Retinal pigment epithelial cell (primary cell): ENCODE data around the gene PPIL1.
A peak's percentile ranks its signal among the peaks of the same experiment; 100 is the strongest.

Experiments
- DNase-seq: peaks from one replicate; pipeline ENCODE4 v3.0.0-alpha.2; 2010; ENCODE audit warnings: low read depth
- H3K4me3 ChIP-seq: 2 replicates; pipeline ENCODE4 v1.5.1; 2011; ENCODE audit warnings: mild to moderate bottlenecking, low read length, control low read depth, moderate library complexity
- TF ChIP-seq, protein P1 (sequence below): conservative IDR thresholded peaks from 2 replicates; pipeline ENCODE4 v1.5.1; 2011; ENCODE audit warnings: low read depth, low read length, control low read depth, inconsistent platforms

Gene PPIL1

DNA sequence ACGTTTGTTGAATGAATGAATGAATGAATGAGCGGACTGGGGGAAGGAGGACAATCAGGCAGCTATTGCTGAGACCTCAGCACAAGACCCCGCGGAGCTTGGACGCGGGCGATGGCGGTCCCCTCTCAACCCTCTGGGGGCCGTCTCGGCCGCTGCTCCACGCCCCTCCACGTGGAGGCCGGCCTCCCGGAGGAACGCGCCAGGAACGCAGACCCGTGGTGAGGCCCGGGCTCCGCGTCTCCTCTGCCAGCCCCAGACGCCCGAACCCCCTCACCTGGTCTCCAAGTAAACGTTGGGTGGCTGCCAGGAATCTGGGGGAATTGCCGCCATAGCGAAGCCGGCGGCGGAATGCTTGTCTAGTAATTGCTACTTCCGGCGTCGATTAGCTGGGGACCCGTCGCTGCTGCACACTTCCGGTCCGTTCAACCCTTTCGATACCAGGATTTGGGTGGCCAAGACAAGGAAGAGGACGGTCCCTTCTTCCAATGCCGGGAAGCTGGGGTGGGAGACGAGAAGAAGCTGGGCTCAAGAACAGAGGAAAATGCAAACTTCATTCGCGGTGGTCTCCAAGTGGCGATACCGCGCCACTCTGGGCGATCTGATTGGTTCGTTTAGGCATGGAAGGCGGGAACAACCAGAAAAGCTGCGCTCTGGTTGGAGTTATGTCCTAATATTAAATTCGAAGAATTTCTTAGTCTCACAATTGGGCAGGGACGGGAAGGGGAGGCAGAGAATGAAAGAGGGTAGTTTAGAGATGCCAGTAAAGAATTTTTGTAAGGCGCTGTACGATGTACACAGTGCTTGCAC lies at the start of gene PPIL1:
Gene PPIL1 (minus strand): TSS at position 361 of the 807 bp plus-strand sequence. CDS start 31 bp downstream, at position 330.
- DNase-seq, result peak; percentile 71
- TF ChIP-seq, protein P1, sequence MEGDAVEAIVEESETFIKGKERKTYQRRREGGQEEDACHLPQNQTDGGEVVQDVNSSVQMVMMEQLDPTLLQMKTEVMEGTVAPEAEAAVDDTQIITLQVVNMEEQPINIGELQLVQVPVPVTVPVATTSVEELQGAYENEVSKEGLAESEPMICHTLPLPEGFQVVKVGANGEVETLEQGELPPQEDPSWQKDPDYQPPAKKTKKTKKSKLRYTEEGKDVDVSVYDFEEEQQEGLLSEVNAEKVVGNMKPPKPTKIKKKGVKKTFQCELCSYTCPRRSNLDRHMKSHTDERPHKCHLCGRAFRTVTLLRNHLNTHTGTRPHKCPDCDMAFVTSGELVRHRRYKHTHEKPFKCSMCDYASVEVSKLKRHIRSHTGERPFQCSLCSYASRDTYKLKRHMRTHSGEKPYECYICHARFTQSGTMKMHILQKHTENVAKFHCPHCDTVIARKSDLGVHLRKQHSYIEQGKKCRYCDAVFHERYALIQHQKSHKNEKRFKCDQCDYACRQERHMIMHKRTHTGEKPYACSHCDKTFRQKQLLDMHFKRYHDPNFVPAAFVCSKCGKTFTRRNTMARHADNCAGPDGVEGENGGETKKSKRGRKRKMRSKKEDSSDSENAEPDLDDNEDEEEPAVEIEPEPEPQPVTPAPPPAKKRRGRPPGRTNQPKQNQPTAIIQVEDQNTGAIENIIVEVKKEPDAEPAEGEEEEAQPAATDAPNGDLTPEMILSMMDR, result no peak
- H3K4me3 ChIP-seq, result peak within 1 kb of the TSS; percentile 98

DNA sequence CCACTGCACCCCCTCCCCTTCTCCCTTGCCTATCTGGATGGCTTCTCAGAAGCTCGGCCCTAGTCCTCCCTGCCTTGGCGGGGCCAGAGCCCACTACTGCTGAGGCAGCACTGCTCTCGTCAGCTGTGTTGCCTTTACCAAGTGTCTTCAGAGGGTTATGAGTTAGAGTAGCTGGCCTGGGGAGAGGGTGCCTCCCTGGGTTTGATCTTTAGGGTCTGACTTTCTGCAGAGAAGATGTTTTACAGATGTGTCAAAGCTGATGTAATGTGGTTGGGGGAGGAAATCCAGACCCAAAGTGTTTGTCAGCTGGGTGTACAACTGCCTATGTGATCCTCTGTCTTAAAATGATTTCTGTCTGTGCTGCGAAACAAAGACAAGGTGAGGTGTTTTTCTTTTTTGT lies 49.5 kb upstream of the PPIL1 start:
- no peak for DNase-seq
- H3K4me3 ChIP-seq, result no peak overlapping the region
- TF ChIP-seq, protein P1, result no peak

DNA sequence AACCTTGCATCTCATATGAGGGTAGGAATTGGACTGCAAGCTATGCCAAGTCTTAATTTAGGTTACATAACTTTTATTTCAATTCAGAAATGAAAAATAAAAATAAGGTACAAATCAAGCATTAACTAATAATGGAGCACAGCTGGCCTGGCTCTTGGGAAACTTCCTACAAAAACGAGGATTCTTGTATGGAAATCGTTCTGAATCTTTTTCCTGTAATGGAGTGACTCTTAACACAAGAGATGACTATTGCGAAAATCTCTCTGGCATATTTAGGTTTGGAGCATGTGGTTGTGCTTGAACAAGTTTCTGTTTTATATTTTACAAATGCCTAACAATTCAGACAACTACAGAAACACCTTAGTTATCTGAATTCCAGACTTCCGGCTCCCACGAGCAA lies 45.9 kb upstream of the PPIL1 start:
- TF ChIP-seq, protein P1, result no peak
- no peak for DNase-seq
- H3K4me3 ChIP-seq, result no peak overlapping the region

DNA sequence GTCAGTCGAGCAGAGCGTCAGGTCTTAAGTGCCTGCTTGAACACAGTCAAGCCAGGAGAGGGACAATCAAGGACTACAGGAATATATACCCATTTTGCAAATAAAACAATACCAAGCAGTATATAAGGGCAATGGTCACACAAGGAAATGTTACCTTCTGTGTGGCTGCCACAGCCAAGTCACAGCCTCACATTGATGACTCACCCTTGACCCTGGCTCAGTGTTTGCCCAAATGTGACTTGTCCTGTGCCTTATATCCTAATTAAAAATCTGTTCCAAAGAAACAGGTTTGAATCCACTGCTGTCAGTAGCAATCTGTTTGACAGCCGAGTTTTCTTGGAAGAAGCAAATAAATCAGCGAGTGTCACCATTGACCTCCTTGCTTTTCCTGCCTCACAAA lies 45.4 kb upstream of the PPIL1 start:
- no peak for DNase-seq
- TF ChIP-seq, protein P1, result no peak

DNA sequence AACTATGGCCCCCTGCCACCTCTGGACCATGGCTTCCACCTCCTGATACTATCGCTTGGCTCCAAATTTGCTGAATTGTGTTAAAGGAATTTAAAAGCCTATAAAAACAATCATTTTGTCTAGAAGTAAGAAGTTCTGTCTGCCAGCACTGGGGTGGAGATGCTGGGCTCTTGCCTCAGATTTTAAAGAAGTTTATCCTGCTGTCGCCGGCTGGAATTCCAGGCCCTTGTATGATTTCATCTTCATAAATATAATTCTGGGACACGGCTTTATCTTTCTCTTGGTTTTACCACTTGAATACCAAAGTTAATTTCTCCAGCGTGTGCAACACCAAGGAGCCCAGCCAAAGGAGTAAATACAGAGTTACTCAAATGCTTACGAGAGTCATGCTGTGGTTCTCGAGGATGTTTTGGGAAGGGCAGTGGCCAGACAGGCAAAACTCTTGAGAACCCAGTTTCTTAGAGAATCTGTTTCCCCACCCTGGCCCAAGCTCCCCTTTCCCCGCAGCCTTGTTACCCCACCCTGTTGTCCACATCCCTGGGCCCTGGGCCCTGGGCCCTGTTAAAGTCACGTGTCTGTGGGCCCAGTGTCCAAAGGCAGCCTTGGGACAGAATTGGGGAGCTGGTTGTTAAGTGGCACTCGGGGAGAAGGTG lies 43.1 kb upstream of the PPIL1 start:
- no peak for DNase-seq
- TF ChIP-seq, protein P1, result no peak
- no peak overlapping the region for H3K4me3 ChIP-seq

More for the DNA sequence above, 45.4 kb upstream of the PPIL1 start:
- no peak overlapping the region for H3K4me3 ChIP-seq

DNA sequence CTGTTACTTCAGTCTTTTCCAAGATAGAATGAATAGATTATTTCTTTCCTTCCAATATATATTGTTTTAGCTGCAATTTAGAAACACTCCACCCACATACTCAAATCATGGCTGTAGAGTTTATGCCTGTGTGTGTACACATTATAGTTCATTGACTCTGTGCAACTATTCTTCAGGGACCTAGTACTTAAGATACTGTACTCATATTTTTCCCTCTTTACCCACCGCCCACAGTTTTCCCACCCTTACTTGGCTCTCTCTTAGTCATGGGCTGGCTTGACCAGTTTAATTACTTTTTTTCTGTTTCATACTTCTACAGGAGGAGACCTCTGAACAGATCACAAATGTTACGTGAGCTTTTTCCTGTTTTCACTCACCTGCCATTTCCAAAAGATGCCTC lies 41.5 kb upstream of the PPIL1 start:
- H3K4me3 ChIP-seq, result no peak overlapping the region
- no peak for DNase-seq
- TF ChIP-seq, protein P1, result no peak

DNA sequence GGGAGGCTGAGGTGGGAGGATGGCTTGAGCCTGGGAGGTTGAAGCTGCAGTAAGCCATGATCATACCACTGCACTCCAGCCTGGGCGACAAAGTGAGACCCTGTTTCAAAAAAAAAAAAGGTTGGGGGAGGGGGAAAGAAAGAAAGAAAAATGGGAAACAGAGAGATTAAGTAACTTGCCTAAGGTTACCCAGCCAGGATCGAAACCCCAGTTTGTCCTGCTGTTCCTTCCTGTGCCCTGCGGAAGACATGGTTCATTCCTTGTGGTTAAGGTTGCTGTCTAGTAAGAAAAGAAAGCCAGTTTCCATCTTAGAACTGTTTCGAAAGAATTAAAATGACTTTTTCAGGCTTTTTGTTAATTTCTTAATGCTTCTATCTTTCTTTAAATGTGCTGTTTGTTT lies 41.0 kb upstream of the PPIL1 start:
- DNase-seq, result no peak
- TF ChIP-seq, protein P1, result no peak
- no peak overlapping the region for H3K4me3 ChIP-seq
